Activated CD8-positive, alpha-beta memory T cell treated with anti-CD3 and anti-CD28 coated beads, Interleukin-2, amount 50 U/mL, for 1 hour (primary cell): Measurements from ENCODE around the gene GPC1.
"Not testable (repeated sequence)": the region's sequence is repeated elsewhere in the genome, so short reads cannot be mapped to it uniquely, and the experiment has no call there.

Experiments
- DNase-seq: peaks from one replicate; pipeline ENCODE4 v3.0.0-alpha.2; 2020; ENCODE audit errors: extremely low read depth

Gene GPC1, protein sequence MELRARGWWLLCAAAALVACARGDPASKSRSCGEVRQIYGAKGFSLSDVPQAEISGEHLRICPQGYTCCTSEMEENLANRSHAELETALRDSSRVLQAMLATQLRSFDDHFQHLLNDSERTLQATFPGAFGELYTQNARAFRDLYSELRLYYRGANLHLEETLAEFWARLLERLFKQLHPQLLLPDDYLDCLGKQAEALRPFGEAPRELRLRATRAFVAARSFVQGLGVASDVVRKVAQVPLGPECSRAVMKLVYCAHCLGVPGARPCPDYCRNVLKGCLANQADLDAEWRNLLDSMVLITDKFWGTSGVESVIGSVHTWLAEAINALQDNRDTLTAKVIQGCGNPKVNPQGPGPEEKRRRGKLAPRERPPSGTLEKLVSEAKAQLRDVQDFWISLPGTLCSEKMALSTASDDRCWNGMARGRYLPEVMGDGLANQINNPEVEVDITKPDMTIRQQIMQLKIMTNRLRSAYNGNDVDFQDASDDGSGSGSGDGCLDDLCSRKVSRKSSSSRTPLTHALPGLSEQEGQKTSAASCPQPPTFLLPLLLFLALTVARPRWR

DNA sequence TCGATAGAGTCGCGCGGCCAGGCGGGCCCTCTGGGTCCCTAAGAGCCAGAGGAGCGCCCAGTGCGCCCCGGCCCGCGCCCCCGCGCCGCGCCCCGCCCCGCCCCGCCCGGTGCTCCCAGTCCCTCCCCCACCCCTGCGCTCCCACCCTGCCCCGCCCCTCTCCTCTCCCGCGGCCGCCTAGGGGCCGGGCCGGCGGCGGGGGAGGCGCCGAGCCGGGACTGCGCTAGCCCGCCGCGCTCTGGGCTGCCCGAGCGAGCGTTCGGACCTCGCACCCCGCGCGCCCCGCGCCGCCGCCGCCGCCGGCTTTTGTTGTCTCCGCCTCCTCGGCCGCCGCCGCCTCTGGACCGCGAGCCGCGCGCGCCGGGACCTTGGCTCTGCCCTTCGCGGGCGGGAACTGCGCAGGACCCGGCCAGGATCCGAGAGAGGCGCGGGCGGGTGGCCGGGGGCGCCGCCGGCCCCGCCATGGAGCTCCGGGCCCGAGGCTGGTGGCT lies at the start of gene GPC1:
GPC1 (plus strand) TSS at position 207 of the 491 bp plus-strand sequence; CDS start at position 463, 256 bp downstream.
- no peak for DNase-seq

DNA sequence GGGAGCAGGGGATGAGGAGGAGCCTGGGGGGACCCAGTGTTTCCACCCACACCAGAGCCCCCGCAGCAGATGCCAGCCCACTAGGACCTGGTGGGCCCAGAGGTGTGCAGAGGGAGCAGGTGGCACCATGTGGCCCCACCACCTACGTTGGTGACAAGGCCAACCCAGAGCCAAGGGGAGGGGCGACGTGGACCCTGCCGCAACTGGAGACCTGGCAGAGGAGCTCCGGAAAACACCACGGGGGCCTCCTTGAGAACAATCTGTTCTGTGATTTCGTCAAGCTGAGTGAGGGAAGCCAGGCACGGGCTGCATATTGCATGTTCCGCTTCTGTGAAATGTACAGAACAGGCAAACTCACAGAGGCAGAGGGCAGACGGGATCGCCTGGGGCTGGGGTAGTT lies 49.1 kb upstream of the GPC1 start:
- DNase-seq, result no peak

DNA sequence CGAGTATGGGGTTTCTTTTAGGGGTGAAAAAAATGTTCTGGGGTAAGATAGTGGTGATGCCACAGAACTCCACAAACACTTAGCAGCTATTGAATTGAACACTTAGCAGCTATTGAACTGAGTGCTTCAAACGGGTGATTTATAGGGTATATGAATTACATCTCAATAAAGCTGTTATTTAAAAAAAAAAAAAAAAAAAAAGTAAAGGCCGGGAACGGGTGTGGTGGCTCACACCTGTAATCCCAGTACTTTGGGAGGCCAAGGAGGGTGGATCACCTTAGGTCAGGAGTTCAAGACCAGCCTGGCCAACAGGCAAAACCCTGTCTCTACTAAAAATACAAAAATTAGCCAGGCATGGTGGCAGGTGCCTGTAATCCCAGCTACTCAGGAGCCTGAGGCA lies 48.7 kb upstream of the GPC1 start:
- DNase-seq, result not testable (repeated sequence)

DNA sequence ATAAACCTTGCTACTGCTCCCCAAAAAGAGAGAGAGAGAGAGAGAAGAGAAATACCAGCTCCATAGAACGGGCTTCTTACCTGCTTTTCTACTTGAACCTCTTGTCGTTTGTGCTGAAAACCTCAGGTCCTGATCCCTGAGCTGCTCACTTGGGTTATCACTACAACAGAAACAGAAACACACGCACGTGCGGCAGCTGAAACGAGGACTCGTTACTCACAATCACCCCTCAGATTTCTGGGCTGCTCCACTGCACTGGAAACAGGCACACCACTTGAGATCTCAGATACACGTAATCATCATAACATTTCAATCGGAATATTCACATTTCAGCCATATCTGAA lies 48.2 kb upstream of the GPC1 start:
- no peak for DNase-seq

DNA sequence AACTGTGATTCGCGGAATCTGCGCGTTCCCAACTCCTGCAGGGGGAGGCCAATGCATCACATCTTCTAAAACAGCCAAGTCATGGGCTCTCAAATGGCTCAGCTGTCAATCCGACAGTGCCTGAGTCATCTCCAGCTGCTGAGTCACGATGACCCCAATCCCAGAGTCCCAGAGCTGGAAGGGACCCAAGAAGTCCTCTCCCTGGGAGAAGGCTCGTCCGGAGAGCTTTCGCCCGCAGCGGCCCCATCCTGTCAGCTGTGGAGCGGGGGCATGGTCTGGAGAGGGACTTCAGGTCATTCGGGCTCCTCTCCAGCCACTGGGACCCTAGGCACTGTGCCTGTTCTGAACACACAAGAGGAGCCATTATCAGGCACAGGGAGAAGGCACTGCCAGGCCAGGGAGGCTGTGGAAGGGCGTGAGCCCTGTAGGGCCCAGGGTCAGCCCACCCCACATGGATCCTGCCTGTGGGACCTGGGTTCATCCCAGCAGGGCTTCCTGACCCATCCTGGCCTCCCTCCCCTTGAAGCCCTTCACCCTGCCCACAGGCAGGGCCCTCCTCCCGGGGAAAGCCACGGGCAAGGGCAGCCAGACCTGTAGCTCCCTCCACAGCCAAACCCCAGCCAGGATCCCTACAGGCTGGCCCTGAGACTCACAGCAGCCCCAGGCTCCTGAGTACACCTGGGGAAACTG lies 47.6 kb upstream of the GPC1 start:
- DNase-seq, result no peak

DNA sequence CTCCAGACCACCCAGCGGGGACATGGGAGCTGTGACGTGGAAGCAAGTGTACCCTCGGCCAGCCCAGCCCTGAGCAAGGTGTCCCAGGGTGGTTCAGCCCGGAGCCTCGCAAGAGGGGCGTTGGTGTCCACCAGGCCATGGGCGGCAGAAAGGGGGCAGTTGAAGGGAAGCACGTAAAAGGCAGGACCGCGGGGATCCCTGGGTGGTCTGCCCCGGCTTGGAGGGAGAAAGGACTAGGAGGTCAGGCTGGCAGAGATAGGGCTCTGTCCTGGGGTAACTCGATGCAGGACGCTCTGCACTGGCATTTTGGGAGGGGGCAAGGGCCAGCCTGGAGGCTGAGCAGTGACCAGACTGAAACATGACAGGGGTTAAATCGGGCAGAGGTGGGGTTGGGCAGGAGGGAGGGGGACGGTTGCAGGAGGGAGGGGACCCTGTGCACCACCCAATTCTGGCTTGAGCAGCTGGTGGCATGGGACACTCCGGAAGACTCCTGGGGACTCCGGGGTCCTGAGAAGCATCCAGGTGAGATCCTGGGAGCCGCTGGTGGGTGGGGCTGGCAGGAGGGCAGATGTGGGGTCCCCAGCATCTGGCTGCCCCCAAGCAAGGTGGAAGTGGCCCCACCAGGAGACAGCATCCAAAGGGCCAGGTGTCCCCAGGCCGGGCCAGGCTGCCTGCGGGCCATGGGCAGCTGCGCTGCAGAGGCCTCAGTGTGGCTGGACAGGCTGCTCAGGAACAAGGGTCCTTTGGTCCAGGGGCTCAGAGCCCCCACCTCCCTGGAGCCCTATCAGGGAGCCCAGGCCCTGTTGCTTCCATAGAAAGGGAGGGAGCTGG lies 46.8 kb upstream of the GPC1 start:
- DNase-seq, result no peak

DNA sequence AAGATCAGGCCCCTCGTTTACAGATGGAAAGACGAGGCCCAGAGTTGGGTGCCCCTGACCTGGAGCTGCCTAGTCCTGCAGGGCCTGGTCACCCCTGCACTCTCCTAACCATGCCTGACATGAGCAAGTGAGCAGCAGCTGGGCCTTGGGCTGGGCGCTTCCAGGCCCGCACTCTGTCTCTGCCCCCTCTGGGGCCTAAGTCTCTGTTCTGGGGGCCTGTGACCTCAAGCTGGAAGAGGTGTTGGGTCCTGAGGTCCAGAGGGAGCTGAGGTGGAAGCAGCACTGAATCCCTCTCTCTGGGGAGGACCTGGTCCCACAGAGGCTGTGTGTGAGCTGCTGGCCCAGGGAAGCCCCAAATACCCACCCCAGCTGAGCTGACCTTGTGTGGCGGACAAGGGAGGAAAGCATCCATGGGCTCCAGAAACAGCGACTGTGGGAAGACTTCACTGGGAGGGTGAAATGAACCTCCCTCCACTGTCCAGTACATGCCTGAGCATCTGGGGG lies 46.1 kb upstream of the GPC1 start:
- DNase-seq, result no peak

DNA sequence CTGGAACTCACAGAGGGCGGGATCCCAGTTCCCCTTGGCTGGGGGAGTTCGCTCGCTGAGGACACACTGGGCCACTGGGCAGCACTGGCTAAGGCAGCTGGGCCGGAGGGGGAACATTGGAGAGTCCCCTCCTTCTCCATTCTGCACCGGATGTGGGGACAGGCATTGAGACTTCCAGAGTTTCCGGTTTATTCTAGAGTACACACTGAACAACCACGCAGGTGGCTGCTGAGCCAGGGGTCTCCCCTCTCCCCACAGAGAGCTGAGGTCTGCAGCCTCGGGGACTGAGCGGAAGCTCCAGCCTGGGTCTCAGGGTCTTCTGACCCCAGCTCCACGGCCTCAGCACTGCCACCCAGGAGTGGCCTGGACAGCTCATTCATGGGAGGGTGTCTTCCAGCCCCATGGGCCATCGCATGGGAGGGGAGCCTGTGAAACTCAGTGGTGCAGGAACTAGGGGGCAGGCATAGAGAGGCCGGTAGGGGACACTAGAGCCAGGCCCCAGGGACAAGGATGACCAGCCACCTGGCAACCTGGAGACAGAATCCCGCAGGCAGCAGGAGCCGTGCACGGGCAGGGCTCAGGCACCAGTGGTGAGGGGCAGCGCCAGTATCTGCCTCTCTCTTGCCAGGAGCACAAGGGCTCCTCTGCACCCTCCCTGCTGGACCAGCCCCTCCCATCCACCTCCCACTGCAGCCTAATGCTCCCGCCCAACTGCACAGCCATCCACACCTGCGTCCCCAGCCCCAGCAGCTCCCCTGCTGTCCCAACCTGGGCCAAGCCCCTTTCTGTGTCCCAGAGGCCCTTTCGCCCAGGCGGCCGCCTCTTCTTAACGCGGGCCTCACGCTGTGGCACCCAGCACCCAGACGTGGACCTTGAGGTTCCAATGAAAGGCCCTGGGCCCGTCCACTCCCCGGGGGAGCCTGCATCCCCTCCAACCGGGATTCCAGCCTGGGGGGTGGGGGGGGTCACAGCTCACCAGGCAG lies 45.1 kb upstream of the GPC1 start:
- DNase-seq, result no peak

DNA sequence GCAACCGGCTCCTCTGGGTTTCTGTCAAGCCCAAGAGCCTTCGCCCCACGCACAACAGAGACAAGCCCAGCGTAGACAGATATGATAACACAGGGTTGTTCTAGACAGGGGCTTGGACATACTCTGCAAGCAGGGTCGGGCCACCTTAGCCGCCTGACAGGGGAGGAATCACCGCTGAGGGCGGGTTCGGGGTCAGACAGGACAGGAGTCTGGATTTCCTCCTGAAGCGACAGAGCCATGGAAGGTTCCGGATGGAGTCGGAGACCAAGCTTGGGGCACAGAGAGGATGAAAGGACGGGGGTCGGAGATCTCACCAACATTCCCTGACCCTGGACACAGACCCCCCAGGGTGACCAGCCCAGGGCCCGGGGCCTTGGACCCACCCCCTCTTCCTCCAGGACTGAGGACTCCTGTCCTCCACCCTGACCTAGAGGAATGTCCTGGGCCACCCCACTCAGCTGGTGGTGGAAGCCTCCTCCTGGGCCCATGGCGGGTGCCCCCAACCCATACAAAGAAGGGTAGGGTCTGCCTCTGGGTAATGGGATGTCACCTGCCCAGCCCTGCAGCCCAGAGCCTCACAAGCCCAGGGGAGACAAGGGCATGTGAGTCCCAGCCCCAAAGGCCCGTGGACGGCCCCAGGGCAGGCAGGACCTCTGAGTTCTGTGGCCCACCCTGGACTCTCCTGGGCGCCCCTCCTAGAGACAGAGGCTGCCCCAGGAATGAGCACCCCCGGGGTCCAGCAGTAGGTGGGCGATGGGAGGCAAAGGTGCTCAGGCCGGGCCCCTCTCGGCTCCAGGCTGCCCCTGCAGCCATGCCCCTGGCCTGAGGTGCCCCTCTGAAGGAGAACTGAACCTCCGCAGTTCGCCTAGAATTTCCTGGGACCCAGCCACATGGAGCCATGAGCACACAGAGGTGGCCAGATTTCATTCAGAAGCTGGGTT lies 44.1 kb upstream of the GPC1 start:
- DNase-seq, result no peak

DNA sequence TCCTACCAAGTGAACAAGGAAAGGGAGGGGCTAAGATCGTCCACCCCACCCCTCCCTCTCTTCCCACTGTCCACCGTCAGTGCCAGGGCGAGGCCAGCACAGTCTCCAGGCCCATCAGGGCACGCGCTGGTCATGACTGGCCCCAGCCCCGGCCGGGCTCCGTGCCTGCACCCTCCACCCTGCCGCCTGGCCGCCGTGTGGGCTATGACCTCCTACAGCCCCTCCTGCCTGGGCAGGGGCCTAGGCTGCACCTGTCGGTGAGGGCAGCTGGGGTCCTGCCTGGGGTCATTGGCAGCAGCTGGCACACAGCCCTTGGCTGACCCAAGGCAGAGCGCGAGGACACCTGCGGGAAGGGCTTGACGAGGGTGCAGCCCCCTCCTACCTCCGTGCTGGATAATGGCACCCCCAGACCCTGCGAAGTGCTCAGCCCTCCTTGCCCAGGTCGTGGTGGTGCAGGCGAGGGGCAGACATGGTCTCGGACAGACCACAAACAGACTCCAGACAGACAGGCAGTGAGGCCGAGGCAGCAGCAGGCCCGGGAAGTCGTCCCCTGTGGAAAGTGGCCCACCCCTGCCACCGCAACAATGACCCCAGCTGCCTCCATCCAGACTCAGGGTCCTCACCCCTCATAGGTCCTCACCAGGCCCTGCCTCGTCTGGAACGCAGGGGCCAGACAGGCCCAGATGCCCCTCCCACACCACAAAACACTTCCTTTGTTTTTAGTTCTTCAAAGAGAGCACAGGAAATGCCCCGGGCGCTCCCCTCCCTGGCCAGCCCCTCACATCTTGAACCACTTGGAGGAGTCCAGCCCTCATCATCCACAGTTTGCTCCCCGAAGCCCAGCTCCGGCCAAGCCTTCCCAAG lies 43.1 kb upstream of the GPC1 start:
- no peak for DNase-seq

DNA sequence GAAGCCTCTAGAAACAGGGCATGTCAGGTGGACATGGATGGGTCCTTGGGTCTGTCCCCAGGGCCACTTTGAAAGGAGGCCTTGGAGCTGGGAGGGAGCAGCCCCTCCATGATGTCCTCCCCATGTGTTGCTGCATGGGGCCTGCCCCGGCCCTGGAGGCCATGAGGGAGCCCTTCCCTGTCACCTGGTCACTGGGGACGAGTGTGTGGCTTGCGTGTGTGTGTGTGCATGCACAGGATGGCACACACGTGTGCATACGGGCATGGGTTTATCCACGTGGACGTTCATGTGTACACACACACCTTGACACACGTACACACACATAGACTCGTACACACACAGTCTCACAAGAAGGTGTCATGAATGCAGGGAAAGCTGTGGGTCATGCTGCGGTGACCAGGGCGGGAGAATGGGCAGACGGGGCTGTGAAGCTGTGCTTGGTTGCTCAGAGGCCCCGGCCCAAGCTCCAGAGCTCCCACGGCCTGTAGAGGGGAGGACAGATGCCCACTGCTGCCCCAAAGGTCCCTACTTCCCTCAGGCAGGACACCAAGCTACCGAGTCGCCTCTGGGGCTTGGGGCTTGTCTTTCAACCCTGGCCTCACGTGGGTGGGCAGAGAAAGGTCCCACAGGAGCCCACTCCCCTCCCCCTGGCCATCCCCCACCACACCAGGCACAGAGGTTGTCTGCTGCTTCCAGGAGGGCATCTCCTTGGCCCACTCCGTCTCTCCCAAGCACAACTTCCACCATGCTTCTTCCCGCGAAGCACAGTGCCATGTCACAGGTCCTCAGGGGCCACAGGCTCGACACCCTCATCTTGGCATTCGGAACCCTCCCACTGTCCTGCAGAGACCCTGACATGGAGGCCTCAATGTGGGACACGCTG lies 42.3 kb upstream of the GPC1 start:
- DNase-seq, result no peak

DNA sequence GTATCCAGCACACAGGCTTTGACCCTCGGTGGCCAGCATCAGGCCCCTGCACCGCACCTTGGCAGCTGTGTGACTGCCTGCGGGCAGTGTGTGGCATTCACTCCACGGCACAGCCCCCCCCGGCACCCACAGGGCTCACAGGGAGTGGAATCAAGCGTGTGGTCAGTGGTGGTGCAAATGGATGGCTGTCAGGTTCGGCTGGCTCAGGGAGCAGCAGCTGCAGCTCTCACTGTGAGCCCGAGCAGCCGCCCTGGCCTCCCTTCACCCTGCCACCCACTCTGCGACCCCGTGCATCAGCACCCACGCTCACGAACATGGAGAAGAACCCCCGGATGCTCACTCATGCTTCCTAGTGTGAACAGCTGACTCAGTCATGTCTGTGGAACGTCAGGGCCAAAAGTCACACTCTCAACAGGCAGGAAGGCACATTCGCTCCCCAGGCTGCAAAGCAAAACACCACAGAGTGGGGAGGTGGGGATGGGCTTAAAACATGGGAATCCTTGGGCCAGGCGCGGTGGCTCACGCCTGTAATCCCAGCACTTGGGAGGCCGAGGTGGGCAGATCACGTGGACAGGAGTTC lies 41.5 kb upstream of the GPC1 start:
- no peak for DNase-seq

DNA sequence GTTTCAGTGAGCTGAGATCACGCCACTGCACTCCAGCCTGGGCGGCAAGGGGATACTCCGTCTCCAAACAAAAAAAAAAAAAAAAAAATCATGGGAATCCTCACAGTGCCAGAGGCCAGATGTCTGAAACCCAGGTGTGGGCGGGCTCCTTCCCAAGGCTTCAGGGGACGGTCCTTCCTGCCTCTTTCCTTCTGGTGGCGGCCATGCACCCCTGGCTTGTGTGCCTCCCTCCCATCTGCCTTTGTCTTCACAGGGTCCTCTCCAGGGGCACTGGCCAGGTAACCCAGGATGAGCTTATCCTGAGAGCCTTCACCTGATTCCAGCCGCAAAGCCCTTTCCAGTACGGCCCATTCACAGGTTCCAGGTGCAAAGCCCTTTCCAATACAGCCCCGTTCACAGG lies 40.9 kb upstream of the GPC1 start:
- no peak for DNase-seq

DNA sequence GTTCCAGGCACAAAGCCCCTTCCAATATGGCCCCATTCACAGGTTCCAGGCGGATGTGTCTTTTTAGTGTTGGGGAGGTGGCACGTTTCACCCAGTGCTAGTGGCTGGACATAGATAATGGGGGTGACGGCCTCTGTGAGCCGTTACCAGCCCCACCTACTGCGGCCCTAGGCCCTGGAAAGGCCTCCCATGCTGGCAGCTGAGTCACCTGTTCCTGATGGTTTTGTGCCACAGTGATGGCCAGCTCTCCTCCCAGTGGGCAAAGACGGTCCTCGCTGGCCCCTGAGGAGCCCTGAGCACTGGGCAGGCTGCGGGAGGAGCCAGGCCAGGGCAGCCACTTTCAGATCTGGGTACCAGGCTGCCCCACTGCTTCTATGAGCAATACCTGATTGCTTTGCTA lies 40.0 kb upstream of the GPC1 start:
- no peak for DNase-seq

DNA sequence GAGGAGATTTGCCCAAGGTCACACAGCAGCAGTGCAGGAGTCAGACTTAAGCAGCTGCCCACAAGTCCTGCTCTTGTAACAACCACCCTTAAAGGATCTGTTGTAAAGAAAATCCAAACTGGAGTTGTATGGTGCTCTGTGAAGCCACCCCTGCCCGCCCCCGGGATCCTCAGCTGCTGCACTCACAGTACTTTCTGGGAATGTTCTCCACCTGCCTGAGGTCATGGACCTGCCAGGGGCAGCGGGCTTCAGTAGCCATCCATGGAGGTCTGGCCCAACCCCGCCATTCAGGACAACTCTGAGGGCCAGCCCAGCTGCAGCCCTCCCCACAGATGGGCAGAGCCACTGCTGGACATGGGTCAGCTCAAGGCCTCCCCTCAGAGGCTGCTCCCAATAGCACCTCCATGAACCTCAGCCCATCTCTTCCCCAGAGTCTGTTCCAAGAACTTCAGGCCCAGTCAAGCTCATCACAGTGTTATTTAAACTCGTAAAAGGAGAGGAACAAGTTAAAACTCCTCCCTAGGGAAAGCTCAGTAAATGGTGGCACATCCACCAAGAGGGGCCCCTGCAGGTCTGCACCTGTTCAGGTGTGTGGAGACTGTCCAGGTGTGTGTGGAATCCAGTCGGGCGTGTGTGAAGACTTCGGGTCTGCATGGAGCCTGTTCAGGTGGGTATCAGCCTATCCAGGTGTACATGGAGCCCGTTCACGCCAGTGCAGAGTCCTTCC lies 39.4 kb upstream of the GPC1 start:
- DNase-seq, result no peak
